GM12875 (cell line): ENCODE data around the gene BMP6.

Experiments used
- H3K4me3 ChIP-seq: one replicate; pipeline ENCODE4 v1.5.1; 2011; ENCODE audit warnings: low read depth, low read length, control low read depth
- TF ChIP-seq, protein P1 (sequence below): IDR thresholded peaks from 2 replicates; pipeline ENCODE4 v1.5.1; 2011; ENCODE audit warnings: low read depth, mild to moderate bottlenecking, control low read depth, inconsistent platforms, low read length, moderate library complexity, borderline replicate concordance; ENCODE audit not compliant: insufficient read depth

The BMP6 gene

DNA sequence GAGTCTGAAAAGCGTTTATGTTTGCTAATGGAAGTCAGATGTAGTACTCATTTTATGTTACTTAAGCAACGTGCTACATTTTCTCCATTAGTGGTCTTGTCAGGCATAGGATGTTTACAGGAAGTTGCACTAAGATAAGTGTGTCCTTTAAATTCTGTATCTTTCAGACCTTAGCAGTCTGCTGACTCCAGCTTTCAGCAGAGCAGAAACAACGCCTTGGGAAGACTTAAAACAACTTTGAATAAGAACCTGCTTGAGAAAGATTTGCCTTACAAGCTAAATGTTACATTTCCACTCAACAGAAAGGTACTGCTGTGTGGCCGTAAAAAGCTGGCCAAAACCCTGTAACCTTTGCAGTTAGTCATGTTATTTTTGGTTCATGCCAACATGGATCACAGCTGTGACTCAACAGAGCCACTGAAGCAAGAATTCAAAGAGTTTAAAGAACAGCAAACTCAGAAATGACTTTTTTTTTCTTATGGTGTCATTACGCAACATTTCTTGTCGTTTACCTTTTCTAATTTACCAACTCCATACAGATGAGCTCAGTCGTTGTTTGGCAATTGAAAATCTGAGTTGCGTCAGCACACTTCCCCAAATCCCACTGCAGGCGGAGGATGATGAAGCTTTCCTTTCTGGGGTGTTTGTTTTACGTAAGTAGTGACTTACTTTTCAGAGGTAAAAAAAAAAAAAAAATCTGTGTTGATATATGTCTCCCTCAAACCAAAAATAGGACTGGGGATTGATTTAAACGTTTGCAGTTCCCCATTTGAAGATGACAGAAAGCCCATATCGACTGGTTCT lies 27.9 kb upstream of the BMP6 start:
- TF ChIP-seq, protein P1, sequence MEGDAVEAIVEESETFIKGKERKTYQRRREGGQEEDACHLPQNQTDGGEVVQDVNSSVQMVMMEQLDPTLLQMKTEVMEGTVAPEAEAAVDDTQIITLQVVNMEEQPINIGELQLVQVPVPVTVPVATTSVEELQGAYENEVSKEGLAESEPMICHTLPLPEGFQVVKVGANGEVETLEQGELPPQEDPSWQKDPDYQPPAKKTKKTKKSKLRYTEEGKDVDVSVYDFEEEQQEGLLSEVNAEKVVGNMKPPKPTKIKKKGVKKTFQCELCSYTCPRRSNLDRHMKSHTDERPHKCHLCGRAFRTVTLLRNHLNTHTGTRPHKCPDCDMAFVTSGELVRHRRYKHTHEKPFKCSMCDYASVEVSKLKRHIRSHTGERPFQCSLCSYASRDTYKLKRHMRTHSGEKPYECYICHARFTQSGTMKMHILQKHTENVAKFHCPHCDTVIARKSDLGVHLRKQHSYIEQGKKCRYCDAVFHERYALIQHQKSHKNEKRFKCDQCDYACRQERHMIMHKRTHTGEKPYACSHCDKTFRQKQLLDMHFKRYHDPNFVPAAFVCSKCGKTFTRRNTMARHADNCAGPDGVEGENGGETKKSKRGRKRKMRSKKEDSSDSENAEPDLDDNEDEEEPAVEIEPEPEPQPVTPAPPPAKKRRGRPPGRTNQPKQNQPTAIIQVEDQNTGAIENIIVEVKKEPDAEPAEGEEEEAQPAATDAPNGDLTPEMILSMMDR: no peak
- no peak overlapping the region for H3K4me3 ChIP-seq

DNA sequence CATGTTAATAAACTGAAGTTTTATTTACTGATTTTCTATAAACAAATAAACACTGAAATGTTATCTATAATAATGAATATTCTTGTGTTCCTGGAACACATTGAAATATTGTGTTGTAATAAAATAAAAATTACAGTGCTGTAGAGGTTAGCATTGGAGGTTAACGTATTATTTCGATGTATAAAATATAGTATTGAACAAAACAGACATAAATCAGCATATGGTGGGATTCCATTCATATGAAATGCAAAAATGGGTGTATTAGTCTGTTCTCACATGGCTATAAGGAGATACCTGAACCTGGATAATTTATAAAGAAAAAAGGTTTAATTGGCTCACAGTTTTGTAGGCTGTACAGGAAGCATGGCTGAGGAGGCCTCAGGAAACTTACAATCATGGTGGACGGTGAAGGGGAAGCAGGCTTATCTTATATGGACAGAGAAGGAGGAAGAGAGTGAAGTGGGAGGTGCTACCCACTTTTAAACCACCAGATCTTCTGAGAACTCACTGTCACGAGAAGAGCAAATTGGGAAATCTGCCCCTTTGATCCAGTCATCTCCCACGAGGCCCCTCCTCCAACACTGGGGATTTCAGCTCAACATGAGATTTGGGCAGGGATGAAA lies 24.6 kb upstream of the BMP6 start:
- H3K4me3 ChIP-seq: no peak overlapping the region

DNA sequence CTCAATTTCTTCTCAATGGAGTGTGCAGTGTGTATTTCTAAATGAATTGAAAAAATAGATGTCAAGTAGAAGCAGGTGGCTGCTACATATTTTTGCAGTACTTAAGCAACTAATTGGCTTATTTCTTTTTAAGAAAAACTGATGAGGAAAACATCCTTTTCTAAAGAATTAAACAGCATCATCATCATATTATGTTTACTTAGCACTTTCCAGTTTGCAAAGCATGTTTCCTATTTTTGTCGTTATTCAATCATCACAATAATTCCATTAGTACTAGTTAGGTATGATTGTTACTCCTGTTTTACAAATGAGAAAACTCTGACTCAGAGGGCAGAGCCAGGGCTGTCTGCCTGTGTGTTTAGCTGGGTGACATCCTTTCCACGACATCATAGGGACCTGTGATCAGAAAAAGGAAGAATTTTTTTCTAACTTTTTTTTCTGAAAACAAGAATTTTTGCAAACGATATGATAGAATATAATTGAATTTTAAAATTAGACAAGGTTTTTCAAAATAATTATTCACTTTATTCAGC lies 22.7 kb upstream of the BMP6 start:
- TF ChIP-seq, protein P1: no peak
- no peak overlapping the region for H3K4me3 ChIP-seq

More for the DNA sequence above, 24.6 kb upstream of the BMP6 start:
- TF ChIP-seq, protein P1: no peak

DNA sequence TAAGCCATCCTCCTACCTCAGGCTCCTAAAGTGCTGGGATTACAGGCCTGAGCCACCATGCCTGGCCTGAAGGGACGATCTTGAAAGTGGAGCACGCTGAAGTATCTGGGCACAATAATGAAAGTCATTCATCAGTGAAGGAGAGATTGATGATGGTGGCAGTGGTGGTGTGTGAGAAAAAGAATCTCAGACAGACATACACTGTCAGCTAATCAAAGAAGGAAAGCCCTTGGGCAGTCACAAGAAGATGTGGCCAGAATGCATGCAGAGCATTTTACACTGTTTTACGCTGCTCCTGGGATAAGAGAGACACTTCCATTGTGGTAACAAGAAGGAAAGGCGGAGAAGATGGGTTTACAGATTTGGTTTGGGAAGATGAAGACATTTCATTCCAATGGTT lies 20.4 kb upstream of the BMP6 start:
- TF ChIP-seq, protein P1: no peak

DNA sequence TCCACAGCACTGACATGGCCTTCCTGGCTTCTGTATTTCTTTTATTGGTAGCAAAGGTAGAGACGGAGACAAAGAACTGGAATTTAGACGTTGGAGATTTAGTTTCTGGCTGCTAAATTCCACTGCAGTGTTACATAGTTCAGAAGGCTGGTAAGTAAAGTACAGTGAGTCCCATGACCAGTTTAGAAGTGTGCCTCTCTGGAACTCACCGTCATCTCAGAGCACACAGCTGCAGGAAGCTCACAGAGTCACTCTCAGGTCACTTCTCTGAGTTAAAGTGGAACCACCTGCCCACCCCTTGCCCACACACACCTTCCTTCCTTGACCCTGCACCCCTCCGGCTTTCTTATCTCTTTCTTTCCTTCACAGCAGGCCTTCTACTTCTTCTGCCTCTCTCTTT lies 19.6 kb upstream of the BMP6 start:
- TF ChIP-seq, protein P1: no peak
- H3K4me3 ChIP-seq: no peak overlapping the region

More for the DNA sequence above, 20.4 kb upstream of the BMP6 start:
- H3K4me3 ChIP-seq: no peak overlapping the region

DNA sequence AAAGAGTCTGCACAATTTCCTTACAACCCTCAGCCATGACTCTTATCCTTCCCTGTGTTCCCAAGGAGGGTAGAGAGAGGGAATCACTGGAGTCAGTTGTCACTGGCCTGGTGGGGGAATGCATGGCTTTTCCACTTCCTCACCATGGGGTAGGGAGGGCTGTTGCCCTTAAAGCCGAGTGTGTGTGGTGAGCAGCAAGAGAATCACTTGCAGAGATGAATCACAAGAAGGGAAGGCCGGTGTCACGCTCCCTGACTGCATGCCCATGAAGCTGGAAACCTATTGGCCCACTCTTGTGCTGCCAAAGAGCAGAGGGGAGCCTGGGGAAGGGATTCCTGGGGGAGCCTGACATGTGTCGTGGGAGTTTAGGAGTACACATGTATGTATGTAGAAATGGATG lies 18.1 kb upstream of the BMP6 start:
- TF ChIP-seq, protein P1: no peak
- no peak overlapping the region for H3K4me3 ChIP-seq
